KMS-11 (cell line): ENCODE results near the gene KCNQ1OT1.

Source experiments
- H2AFZ ChIP-seq: fragments of 200-600 bp; sonication (generic); 2 replicates; pipeline ENCODE4 v1.6.1; 2016; ENCODE audit warnings: antibody characterized with exemption, mixed run types, low read depth
- H3K27ac ChIP-seq: fragments of 200-600 bp; sonication (generic); 2 replicates; pipeline ENCODE4 v1.6.1; 2016; ENCODE audit warnings: mild to moderate bottlenecking, mixed run types
- H3K27me3 ChIP-seq: fragments of 200-600 bp; sonication (generic); 2 replicates; pipeline ENCODE4 v1.6.1; 2017; ENCODE audit warnings: mild to moderate bottlenecking, low read depth, mixed run types, moderate library complexity; ENCODE audit not compliant: insufficient read depth
- H3K36me3 ChIP-seq: fragments of 200-600 bp; sonication (generic); 2 replicates; pipeline ENCODE4 v1.6.1; 2017; ENCODE audit warnings: mild to moderate bottlenecking, mixed run types; ENCODE audit not compliant: insufficient read depth
- H3K4me1 ChIP-seq: fragments of 200-600 bp; sonication (generic); 2 replicates; pipeline ENCODE4 v1.6.1; 2016; ENCODE audit warnings: mild to moderate bottlenecking, low read depth, mixed run types; ENCODE audit not compliant: poor library complexity, severe bottlenecking
- H3K4me2 ChIP-seq: fragments of 200-600 bp; sonication (generic); 2 replicates; pipeline ENCODE4 v1.7.0; 2016; ENCODE audit warnings: mild to moderate bottlenecking, mixed run types
- H3K4me3 ChIP-seq: fragments of 200-600 bp; sonication (generic); IDR thresholded peaks from 2 replicates; pipeline ENCODE4 v1.6.1; 2017; ENCODE audit warnings: low read depth, low read length, mixed read lengths; ENCODE audit not compliant: insufficient read depth
- H3K79me2 ChIP-seq: fragments of 200-600 bp; sonication (generic); 2 replicates; pipeline ENCODE4 v1.6.1; 2016; ENCODE audit warnings: low read depth, mixed run types; ENCODE audit not compliant: insufficient read depth
- H3K9ac ChIP-seq: fragments of 200-600 bp; sonication (generic); 2 replicates; pipeline ENCODE4 v1.6.1; 2016; ENCODE audit warnings: mild to moderate bottlenecking, mixed run types
- H4K20me1 ChIP-seq: fragments of 200-600 bp; sonication (generic); 2 replicates; pipeline ENCODE4 v1.6.1; 2016; ENCODE audit warnings: mild to moderate bottlenecking, mixed run types; ENCODE audit not compliant: insufficient read depth
- TF ChIP-seq, protein P1 (sequence below): fragments of 200-600 bp; sonication (generic); conservative IDR thresholded peaks from 2 replicates; pipeline ENCODE4 v1.6.1; 2017; ENCODE audit warnings: low read depth, mild to moderate bottlenecking, antibody characterized with exemption, low read length, moderate library complexity, mixed read lengths

Gene KCNQ1OT1

DNA sequence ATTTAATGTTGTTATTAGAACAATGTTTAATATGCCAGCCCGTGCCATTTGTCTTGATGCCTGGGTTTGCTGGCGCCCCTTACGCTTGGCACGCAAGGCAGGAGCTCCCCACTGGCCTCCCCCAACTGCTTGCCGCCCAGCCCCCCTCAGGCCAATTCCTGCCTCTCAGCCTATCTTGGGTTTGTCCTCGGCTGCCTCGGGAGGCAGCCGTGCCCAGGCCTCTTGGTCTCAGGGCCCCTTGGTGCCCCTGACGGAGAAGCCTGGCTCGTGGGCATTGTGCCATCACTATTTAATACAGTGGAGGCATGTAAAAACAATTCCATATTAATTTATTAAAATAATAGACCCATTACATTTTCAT is 119.8 kb downstream of the KCNQ1OT1 start:
- no peak overlapping the region for H3K9ac ChIP-seq
- no peak overlapping the region for H3K4me3 ChIP-seq
- H3K27ac ChIP-seq: no peak overlapping the region
- H3K4me1 ChIP-seq: no peaks in the 10 kb centered on the region
- H3K36me3 ChIP-seq: no peaks in the 10 kb centered on the region
- no peaks in the 10 kb centered on the region for H3K79me2 ChIP-seq
- H2AFZ ChIP-seq: no peak overlapping the region
- no peaks in the 10 kb centered on the region for H3K27me3 ChIP-seq
- TF ChIP-seq, protein P1, sequence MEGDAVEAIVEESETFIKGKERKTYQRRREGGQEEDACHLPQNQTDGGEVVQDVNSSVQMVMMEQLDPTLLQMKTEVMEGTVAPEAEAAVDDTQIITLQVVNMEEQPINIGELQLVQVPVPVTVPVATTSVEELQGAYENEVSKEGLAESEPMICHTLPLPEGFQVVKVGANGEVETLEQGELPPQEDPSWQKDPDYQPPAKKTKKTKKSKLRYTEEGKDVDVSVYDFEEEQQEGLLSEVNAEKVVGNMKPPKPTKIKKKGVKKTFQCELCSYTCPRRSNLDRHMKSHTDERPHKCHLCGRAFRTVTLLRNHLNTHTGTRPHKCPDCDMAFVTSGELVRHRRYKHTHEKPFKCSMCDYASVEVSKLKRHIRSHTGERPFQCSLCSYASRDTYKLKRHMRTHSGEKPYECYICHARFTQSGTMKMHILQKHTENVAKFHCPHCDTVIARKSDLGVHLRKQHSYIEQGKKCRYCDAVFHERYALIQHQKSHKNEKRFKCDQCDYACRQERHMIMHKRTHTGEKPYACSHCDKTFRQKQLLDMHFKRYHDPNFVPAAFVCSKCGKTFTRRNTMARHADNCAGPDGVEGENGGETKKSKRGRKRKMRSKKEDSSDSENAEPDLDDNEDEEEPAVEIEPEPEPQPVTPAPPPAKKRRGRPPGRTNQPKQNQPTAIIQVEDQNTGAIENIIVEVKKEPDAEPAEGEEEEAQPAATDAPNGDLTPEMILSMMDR: no peak
- H3K4me2 ChIP-seq: no peak overlapping the region
- H4K20me1 ChIP-seq: no peaks in the 10 kb centered on the region

DNA sequence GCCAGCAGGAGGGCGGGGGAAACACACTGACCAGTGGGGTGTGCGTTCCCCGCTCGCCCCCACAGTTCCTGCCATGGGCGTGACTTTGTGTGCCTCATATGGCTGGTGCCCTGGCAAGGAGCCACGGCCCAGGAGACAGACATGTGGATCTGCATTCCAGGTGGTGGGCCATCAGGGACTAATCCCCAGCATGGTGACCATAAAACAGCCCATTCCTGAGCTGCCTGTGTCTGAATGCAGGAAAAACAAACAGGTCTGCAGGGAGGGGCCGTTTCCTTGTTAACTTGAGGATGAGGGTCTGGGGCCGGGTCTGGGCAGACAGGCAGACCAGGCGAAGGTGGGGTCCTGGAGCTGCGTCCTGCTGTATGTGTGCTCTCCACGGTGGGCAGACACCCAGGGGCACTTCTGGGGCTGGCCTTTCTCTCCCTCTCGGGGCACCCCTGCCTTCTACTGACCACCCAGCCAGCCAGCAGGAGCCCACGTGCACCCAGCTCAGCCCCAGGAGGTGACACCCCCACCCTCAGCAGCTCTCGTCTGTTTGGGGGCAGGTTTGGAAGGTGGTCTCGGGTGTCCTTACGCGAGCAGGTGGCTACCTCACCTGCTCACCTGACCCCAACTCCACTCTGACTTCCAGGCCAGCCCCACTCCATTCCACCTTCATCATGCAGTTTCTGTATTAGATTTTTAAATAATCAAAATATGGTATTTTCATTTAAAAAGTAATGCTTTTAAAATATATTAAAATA is 120.3 kb downstream of the KCNQ1OT1 start:
- no peaks in the 10 kb centered on the region for H4K20me1 ChIP-seq
- no peaks in the 10 kb centered on the region for H3K79me2 ChIP-seq
- no peaks in the 10 kb centered on the region for H3K36me3 ChIP-seq
- no peaks in the 10 kb centered on the region for H3K4me1 ChIP-seq
- no peak overlapping the region for H3K27ac ChIP-seq
- no peaks in the 10 kb centered on the region for H3K27me3 ChIP-seq
- H2AFZ ChIP-seq: no peak overlapping the region
- H3K4me3 ChIP-seq: no peak overlapping the region
- H3K9ac ChIP-seq: no peak overlapping the region
- TF ChIP-seq, protein P1: no peak
- H3K4me2 ChIP-seq: no peak overlapping the region

DNA sequence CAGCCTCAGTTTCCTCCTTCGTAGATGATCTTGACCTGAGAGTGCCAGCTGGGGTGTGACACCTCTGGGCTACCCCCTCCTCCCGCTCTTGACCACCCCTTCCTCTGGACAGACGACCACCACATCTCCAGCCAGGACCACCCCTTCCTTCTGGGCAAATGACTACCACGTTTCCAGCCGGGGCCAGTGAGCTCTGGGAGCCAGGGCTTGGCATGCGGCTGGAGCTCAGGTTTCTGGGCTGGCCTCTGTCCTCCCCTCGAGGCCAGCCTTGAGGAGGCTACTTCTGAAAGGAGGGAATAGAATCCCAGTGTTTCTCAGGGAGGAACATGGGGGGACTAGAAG is 120.9 kb downstream of the KCNQ1OT1 start:
- TF ChIP-seq, protein P1: no peak
- H3K4me2 ChIP-seq: no peak overlapping the region
- H3K27ac ChIP-seq: no peak overlapping the region
- H4K20me1 ChIP-seq: no peaks in the 10 kb centered on the region
- no peaks in the 10 kb centered on the region for H3K4me1 ChIP-seq
- H3K9ac ChIP-seq: no peak overlapping the region
- H2AFZ ChIP-seq: no peak overlapping the region
- H3K27me3 ChIP-seq: no peaks in the 10 kb centered on the region
- H3K79me2 ChIP-seq: no peaks in the 10 kb centered on the region
- H3K36me3 ChIP-seq: no peaks in the 10 kb centered on the region
- H3K4me3 ChIP-seq: no peak overlapping the region

DNA sequence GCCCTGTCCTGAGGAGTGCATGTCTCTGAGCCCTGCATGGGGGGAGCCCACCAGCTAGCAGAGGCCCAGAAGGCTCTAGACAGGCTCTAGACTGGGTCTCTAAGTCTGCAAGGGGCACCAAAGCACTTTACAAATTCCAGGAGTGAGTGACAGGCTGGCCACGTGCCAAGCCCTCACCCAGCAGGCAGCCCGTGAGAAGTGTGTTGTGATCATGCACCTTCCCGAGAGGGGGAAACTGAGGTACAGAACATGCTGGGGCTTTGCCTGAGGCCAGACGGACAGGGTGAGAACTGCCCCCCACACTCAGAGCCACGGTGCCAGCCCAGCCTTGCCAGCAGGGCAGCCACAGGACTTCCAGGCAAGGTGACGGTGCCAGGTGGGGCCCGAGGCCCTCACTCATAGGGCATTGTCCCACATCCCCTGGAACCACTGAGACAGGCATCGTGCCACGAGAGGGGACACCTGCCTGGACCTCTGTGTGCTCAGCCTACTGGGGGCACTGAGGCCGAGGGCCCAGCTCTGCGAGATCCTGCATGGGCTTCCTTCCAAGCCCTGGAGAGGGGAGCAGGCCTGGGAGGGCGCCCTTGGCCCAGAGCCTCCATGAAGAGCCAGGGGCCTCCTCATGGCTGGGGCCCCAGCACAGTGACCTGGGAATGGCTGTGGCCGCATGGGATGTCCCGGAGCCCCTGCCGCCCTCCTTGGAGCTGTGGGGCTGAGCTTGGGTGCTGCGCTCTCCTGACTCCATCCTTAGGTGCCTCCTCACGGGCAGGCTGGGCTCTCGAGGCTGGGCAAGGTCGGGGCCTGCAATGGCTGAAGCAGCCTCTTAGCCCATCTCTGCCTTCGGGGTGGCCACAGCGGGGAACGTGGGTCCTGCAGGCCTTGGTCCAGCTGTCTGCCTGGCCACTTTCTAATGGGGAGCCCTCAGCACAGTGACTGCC is 121.5 kb downstream of the KCNQ1OT1 start:
- no peak overlapping the region for H3K4me2 ChIP-seq
- TF ChIP-seq, protein P1: no peak
- no peaks in the 10 kb centered on the region for H3K36me3 ChIP-seq
- H3K9ac ChIP-seq: no peak overlapping the region
- no peak overlapping the region for H3K27ac ChIP-seq
- H2AFZ ChIP-seq: no peak overlapping the region
- no peak overlapping the region for H3K4me3 ChIP-seq
- no peaks in the 10 kb centered on the region for H3K4me1 ChIP-seq
- no peaks in the 10 kb centered on the region for H3K79me2 ChIP-seq
- no peaks in the 10 kb centered on the region for H4K20me1 ChIP-seq
- H3K27me3 ChIP-seq: no peaks in the 10 kb centered on the region
